Bronchial epithelial cell (primary cell): ENCODE data around the gene WDR41. TPM values are rescaled to one million over a fixed set of nuclear protein-coding genes. Genes with fewer than 3 reads are reported as not detected.
A peak's percentile ranks its signal among the peaks of the same experiment; 100 is the strongest.
"Not testable (repeated sequence)": the region's sequence is repeated elsewhere in the genome, so short reads cannot be mapped to it uniquely, and the experiment has no call there.

Source experiments
- DNase-seq: peaks from one replicate; pipeline ENCODE4 v3.0.0-alpha.2; 2010; ENCODE audit warnings: low read depth
- FAIRE-seq: peaks from 2 replicates; lab custom pipeline; 2011; peaks lifted over from hg19 to GRCh38; lab: Jason Lieb, UNC
- H3K27me3 ChIP-seq: 2 replicates; pipeline ENCODE4 v1.5.1; 2011; ENCODE audit warnings: low read length; ENCODE audit not compliant: control insufficient read depth, insufficient read depth
- H3K36me3 ChIP-seq: 2 replicates; pipeline ENCODE4 v1.5.1; 2011; ENCODE audit warnings: low read length; ENCODE audit not compliant: control insufficient read depth, insufficient read depth
- H3K4me3 ChIP-seq: 2 replicates; pipeline ENCODE4 v1.5.1; 2011; ENCODE audit warnings: mild to moderate bottlenecking, low read depth, low read length, control low read depth
- total RNA-seq: library from RNA; depleted of rRNA; stranded (reverse); fragments of >200 nt; gene quantifications from 2 replicates; pipeline ENCODE4 v1.2.1, GENCODE V29; 2014
- TF ChIP-seq, protein P1 (sequence below): IDR thresholded peaks from 2 replicates; pipeline ENCODE4 v1.5.1; 2011; ENCODE audit warnings: mild to moderate bottlenecking, moderate library complexity, low read length, control low read depth, inconsistent platforms; ENCODE audit not compliant: insufficient read depth, severe bottlenecking

WDR41 gene
- total RNA-seq, 1 donor from 2014 or later: 148 TPM

DNA sequence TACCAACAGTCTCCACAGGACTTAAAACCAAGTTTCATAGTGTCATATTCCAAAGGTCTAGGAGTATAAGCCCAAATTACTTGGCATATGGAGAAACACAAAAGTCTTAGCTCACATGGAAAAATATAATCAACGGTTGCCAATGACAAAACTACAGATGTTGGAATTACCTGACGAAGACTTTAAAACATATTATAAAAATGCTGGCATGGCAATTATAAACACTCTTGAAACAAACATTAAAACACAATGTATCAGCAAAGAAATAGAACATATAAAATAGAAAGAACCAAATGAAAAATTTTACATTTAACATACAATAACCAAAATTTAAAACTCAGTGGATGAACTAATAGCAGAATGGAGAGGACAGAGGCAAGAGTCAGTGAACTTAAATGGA, 7.9 kb upstream of the WDR41 start:
- Histone ChIP-seq H3K27me3 (no peaks in the 10 kb centered on the region), H3K36me3 (no peaks in the 10 kb centered on the region), H3K4me3 (no peak overlapping the region)
- TF ChIP-seq, protein P1, sequence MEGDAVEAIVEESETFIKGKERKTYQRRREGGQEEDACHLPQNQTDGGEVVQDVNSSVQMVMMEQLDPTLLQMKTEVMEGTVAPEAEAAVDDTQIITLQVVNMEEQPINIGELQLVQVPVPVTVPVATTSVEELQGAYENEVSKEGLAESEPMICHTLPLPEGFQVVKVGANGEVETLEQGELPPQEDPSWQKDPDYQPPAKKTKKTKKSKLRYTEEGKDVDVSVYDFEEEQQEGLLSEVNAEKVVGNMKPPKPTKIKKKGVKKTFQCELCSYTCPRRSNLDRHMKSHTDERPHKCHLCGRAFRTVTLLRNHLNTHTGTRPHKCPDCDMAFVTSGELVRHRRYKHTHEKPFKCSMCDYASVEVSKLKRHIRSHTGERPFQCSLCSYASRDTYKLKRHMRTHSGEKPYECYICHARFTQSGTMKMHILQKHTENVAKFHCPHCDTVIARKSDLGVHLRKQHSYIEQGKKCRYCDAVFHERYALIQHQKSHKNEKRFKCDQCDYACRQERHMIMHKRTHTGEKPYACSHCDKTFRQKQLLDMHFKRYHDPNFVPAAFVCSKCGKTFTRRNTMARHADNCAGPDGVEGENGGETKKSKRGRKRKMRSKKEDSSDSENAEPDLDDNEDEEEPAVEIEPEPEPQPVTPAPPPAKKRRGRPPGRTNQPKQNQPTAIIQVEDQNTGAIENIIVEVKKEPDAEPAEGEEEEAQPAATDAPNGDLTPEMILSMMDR: no peak
- no peak for DNase-seq
- FAIRE-seq: no peak

DNA sequence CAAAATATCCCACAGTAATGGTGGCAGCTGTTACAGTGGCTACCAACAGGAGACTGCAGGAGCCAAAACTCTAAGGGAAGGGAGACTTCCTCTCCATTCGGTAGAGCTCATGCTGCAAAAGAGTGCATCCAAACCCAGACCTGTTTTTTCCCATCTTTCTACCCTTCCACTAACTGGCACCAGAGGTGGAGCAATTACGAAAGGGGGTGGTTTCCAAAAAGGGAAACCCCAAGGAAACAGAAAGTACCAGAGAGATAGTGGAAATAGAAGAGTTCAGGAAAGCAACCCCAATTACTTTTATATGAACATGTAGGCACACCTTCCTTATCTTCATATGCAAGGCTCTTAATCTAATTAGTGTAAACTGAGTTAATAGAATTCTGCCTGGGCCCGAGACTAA, 7.3 kb upstream of the WDR41 start:
- H3K36me3 ChIP-seq: no peaks in the 10 kb centered on the region
- DNase-seq (no peak), FAIRE-seq (no peak)
- H3K4me3 ChIP-seq: no peak overlapping the region
- TF ChIP-seq, protein P1: no peak
- no peaks in the 10 kb centered on the region for H3K27me3 ChIP-seq

DNA sequence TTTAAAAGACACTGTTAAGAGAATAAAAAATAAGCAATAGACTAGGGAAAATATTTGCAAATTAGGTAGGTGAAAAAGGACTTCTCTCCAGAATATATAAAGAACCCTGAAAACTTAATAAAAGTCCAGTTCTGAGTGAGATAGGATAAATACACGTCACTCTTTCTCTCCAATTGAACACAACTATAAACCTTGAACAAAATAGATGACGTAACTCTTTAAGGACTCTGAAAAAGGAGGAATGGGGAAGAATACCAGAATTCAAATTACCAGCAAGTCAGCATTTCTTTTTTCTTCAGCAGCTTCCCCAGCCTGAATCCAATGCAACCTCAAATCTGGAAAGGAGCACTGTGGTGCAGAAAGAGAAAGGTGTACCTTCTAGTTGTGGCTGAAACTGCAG, 6.8 kb upstream of the WDR41 start:
- H3K27me3 ChIP-seq: no peaks in the 10 kb centered on the region

DNA sequence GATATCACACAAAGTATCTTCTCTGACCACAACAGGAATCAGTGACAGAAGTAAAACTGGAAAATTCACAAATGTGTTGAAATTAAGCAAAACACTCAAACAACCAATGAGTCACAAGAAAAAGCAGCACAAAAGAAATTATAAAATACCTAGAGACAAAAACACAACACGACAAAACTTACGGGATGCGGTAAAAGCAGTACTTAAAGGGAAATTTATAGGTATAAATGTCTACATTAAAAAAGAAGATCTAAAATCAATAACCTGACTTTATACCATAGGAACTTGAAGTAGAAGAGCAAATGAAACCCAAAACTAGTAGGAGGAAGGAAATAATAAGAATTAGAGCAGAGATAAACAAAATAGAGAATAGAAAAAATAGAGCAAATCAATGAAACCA, 2.8 kb upstream of the WDR41 start:
- Histone ChIP-seq H3K27me3 (no peaks in the 10 kb centered on the region), H3K36me3 (no peaks in the 10 kb centered on the region), H3K4me3 (no peak overlapping the region)
- FAIRE-seq (no peak), DNase-seq (no peak)
- TF ChIP-seq, protein P1: no peak

More for the DNA sequence above, 6.8 kb upstream of the WDR41 start:
- TF ChIP-seq, protein P1: no peak
- H3K36me3 ChIP-seq: no peaks in the 10 kb centered on the region
- DNase-seq (no peak), FAIRE-seq (no peak)
- H3K4me3 ChIP-seq: no peak overlapping the region

DNA sequence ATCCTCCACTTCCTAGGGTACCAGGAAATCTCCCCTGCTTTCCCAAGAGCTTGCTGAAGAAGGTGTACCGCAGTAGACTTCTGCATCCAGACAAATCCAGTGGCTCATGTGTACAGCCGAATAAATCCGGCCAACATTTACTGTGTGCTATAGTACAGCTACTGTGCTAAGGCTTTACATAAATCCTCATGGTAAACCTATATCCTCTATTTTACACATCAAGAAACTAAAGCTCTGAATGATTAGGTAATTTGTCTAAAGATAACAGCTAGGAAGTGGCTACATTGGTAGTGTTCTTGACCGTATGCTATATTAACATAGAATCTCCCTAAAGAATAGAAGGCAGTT, 511 bp upstream of the WDR41 start:
- H3K27me3 ChIP-seq: no peaks in the 10 kb centered on the region
- H3K36me3 ChIP-seq: no peaks in the 10 kb centered on the region
- no peak for DNase-seq
- H3K4me3 ChIP-seq: peak overlapping the region; percentile 94
- TF ChIP-seq, protein P1: no peak
- no peak for FAIRE-seq

DNA sequence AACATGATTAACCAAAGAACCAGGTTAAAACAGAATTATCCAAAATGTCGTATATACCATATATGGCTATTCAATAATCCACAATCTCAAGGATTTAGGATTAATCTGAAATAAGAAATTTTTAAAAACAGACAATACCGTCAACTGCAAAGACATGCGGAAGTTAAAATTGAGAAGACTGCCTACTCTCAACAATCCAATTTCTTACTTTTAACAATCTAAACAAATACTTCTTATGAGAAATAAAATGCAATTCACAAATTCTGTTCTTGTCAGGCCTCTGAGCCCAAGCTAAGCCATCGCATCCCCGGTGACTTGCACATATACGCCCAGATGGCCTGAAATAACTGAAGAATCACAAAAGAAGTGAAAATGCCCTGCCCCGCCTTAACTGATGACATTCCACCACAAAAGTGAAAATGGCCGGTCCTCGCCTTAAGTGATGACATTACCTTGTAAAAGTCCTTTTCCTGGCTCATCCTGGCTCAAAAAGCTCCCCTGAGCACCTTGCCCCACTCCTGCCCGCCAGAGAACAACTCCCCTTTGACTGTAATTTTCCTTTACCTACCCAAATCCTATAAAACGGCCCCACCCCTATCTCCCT, 1.3 kb downstream of the WDR41 start:
- DNase-seq, H3K36me3 ChIP-seq, FAIRE-seq, H3K27me3 ChIP-seq: not testable (repeated sequence)
- H3K4me3 ChIP-seq: peak overlapping the region; percentile 94
